PC-9 (cell line): ENCODE measurements around the gene LINGO1. TPM values are rescaled to one million over a fixed set of nuclear protein-coding genes. Genes with fewer than 3 reads are reported as not detected.

Source experiments
- BruUV-seq: library from RNA; stranded (reverse); fragments of 400-500 nt; replicated peaks from 2 replicates; lab custom pipeline; 2021; lab: Mats Ljungman, UMichigan
- CTCF ChIA-PET: fragments of 300-600 bp; sonication (Branson Sonifier 250); formaldehyde crosslinking; loops from one replicate; lab custom pipeline; 2022; ENCODE audit warnings: antibody characterized with exemption; lab: Charles Lee
- POLR2A ChIA-PET: fragments of 300-600 bp; sonication (Branson Sonifier 250); formaldehyde crosslinking; loops from one replicate; lab custom pipeline; 2022; ENCODE audit warnings: antibody characterized with exemption; ENCODE audit not compliant: unreplicated experiment; lab: Charles Lee
- DNase-seq, 2 experiments: peaks; one replicate each; pipeline versions ENCODE4 v3.0.0 to v3.0.0-alpha.2; 2015 to 2022; ENCODE audit warnings: mixed read lengths in 1 of 2
- H2AFZ ChIP-seq: fragments of 200-600 bp; sonication (generic); 2 replicates; pipeline ENCODE4 v1.8.1; 2017; ENCODE audit warnings: antibody characterized with exemption
- H3F3A ChIP-seq: fragments of 200-600 bp; sonication (generic); 2 replicates; pipeline ENCODE4 v1.8.1; 2017; ENCODE audit warnings: antibody characterized with exemption, mild to moderate bottlenecking, low read depth; ENCODE audit not compliant: insufficient read depth
- H3K27ac ChIP-seq: fragments of 200-600 bp; sonication (generic); 2 replicates; pipeline ENCODE4 v1.6.1; 2016; ENCODE audit warnings: mixed run types
- H3K27me3 ChIP-seq: fragments of 200-600 bp; sonication (generic); 2 replicates; pipeline ENCODE4 v1.6.1; 2016; ENCODE audit warnings: low read depth, mixed run types; ENCODE audit not compliant: insufficient read depth
- H3K36me3 ChIP-seq: fragments of 200-600 bp; sonication (generic); 2 replicates; pipeline ENCODE4 v1.6.1; 2016; ENCODE audit warnings: low read depth, mixed run types
- H3K4me1 ChIP-seq: fragments of 200-600 bp; sonication (generic); replicated peaks from 2 replicates; pipeline ENCODE4 v1.6.1; 2016; ENCODE audit warnings: mixed run types; ENCODE audit not compliant: insufficient read depth
- H3K4me2 ChIP-seq: fragments of 200-600 bp; sonication (generic); 2 replicates; pipeline ENCODE4 v1.6.1; 2017; ENCODE audit warnings: mixed run types
- H3K4me3 ChIP-seq: fragments of 200-600 bp; sonication (generic); 2 replicates; pipeline ENCODE4 v1.6.1; 2016; ENCODE audit warnings: mixed run types
- H3K79me2 ChIP-seq: fragments of 200-600 bp; sonication (generic); 2 replicates; pipeline ENCODE4 v1.6.1; 2017; ENCODE audit warnings: low read depth, mixed run types
- H3K9me2 ChIP-seq: fragments of 200-600 bp; sonication (generic); 2 replicates; pipeline ENCODE4 v1.8.1; 2017; ENCODE audit warnings: mild to moderate bottlenecking; ENCODE audit not compliant: insufficient read depth
- H3K9me3 ChIP-seq: fragments of 200-600 bp; sonication (generic); 2 replicates; pipeline ENCODE4 v1.8.1; 2016; ENCODE audit warnings: low read depth; ENCODE audit not compliant: insufficient read depth
- H4K20me1 ChIP-seq: fragments of 200-600 bp; sonication (generic); 2 replicates; pipeline ENCODE4 v1.8.1; 2017; ENCODE audit not compliant: insufficient read depth
- CTCF ChIP-seq: fragments of 200-600 bp; sonication (generic); conservative IDR thresholded peaks from 2 replicates; pipeline ENCODE4 v1.6.1; 2017; ENCODE audit warnings: mixed run types, antibody characterized with exemption, mild to moderate bottlenecking, moderate library complexity
- EZH2 ChIP-seq: fragments of 200-600 bp; sonication (generic); IDR thresholded peaks from 2 replicates; pipeline ENCODE4 v1.8.0; 2017; ENCODE audit warnings: antibody characterized with exemption, low read depth
- intact Hi-C: fragments of 100-400 bp; cut with micrococcal nuclease; formaldehyde crosslinking; loops from one replicate; pipeline ENCODE4 v1.10.0; 2022; ENCODE audit not compliant: unreplicated experiment
- total RNA-seq: library from RNA; stranded (reverse); gene quantifications from 2 replicates; pipeline ENCODE4 v1.2.3, GENCODE V29; 2021

The LINGO1 gene
- total RNA-seq, 1 experiment from 2014 or later = not detected

- H3K27me3 ChIP-seq = peaks cover 26% of the 10 kb centered on the region
- H3K79me2 ChIP-seq = no peaks in the 10 kb centered on the region
- TF ChIP-seq EZH2 (no peak), CTCF (no peak)
- H3K4me3 ChIP-seq = no peak overlapping the region
- H3F3A ChIP-seq = no peaks in the 10 kb centered on the region
- no peak overlapping the region for H2AFZ ChIP-seq
- ChIA-PET POLR2A (interaction anchor here (0.5 to 0.7 kb wide), 2 partner anchors 17 to 190 kb away, joined by 3 to 5 read pairs; no protein-coding TSS in a partner anchor), CTCF (no interaction called here)
- no peak overlapping the region for H3K4me2 ChIP-seq
- BruUV-seq = no TSS peak
- intact Hi-C loops = no loop called here
- no peaks in the 10 kb centered on the region for H4K20me1 ChIP-seq
- no peak for DNase-seq
- no peaks in the 10 kb centered on the region for H3K4me1 ChIP-seq
- no peaks in the 10 kb centered on the region for H3K9me2 ChIP-seq
- H3K27ac ChIP-seq = no peak overlapping the region
- no peaks in the 10 kb centered on the region for H3K9me3 ChIP-seq
- no peaks in the 10 kb centered on the region for H3K36me3 ChIP-seq
Measured at GRCh38 chr15:77592758-77593157, 40.0 kb downstream of the LINGO1 start.

- Histone ChIP-seq H3K9me3 (no peaks in the 10 kb centered on the region), H3K79me2 (no peaks in the 10 kb centered on the region), H3F3A (no peaks in the 10 kb centered on the region), H4K20me1 (no peaks in the 10 kb centered on the region), H3K9me2 (no peaks in the 10 kb centered on the region), H3K27ac (no peak overlapping the region), H3K4me2 (no peak overlapping the region), H3K4me1 (no peaks in the 10 kb centered on the region), H2AFZ (no peak overlapping the region), H3K36me3 (no peaks in the 10 kb centered on the region), H3K27me3 (peaks cover 26% of the 10 kb centered on the region), H3K4me3 (no peak overlapping the region)
- ChIA-PET CTCF (no interaction called here), POLR2A (no interaction called here)
- intact Hi-C loops = no loop called here
- no TSS peak for BruUV-seq
- TF ChIP-seq CTCF (no peak), EZH2 (no peak)
- DNase-seq = no peak
Measured at GRCh38 chr15:77591968-77592613, 40.6 kb downstream of the LINGO1 start.

- Histone ChIP-seq H3K9me3 (no peaks in the 10 kb centered on the region), H3K4me3 (no peak overlapping the region), H3K9me2 (no peaks in the 10 kb centered on the region), H3K4me2 (no peak overlapping the region), H2AFZ (no peak overlapping the region), H4K20me1 (no peaks in the 10 kb centered on the region), H3K79me2 (no peaks in the 10 kb centered on the region), H3K4me1 (no peaks in the 10 kb centered on the region), H3K27me3 (peaks cover 43% of the 10 kb centered on the region), H3F3A (no peaks in the 10 kb centered on the region), H3K27ac (no peak overlapping the region), H3K36me3 (no peaks in the 10 kb centered on the region)
- no TSS peak for BruUV-seq
- CTCF ChIA-PET = interaction anchor here (0.6 kb wide), 1 partner anchor 163 kb away, joined by 3 read pairs; no protein-coding TSS in a partner anchor
- TF ChIP-seq EZH2 (no peak), CTCF (no peak)
- intact Hi-C loops = no loop called here
- POLR2A ChIA-PET = interaction anchor here (0.5 kb wide), 1 partner anchor 340 kb away, joined by 3 read pairs; no protein-coding TSS in a partner anchor
- DNase-seq = no peak
Measured at GRCh38 chr15:77589839-77590238, 42.9 kb downstream of the LINGO1 start.
